ENCODE results near the gene SLC7A9. TPM values are rescaled to one million over a fixed set of nuclear protein-coding genes. Genes with fewer than 3 reads are reported as not detected.
"Not testable (repeated sequence)": the region's sequence is repeated elsewhere in the genome, so short reads cannot be mapped to it uniquely, and the experiment has no call there.

Gene SLC7A9
- total RNA-seq, 2 experiments from 2014 or later, result 0.22 TPM; not detected in 1

DNA sequence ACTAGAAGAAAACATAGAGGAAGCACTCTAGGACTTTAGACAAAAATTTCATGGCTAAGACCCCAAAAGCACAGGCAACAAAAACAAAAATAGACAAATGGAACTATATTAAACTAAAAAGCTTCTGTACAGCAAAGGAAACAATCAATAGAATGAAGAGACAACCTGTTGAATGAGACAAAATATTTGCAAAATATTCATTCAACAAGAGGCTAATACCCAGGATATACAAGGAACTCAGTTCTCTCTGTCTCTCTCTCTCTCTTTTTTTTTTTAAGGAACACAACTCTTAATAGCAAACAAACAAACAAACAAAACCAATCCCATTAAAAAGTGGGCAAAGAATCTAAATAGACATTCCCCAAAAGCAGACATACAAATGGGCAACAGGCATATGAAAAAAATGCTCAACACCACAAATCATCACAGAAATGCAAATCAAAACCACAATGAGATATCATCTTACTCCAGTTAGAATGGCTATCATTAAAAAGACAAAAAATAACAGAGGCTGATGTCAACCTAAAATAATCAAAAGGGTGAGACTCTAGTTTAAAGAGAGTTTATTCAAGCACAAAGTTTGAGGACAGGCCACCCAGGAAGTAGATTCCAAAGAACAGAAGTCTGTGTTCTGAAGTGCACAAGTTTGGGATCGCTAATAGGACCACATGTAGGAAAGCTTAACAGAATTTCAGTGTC, 27.1 kb upstream of the SLC7A9 start:
- Mint-ChIP-seq H3K4me3 (no peak overlapping the region), H3K9me3 (peaks cover 23% of the 10 kb centered on the region), H3K4me1 (ENCODE audit: low read depth) (peaks cover 10% of the 10 kb centered on the region), H3K27me3 (no peaks in the 10 kb centered on the region), H3K27ac (no peak overlapping the region), H3K36me3 (peaks cover 43% of the 10 kb centered on the region)
- CTCF ChIA-PET, result no interaction called here
- POLR2A ChIA-PET, result no interaction called here
- no peak for DNase-seq
- intact Hi-C loops (cut with micrococcal nuclease), result no loop called here

GRCh38 chr19:32895384-32895783, 25.8 kb upstream of the SLC7A9 start:
- Mint-ChIP-seq H3K36me3 (peaks cover 49% of the 10 kb centered on the region), H3K4me3 (no peak overlapping the region), H3K27ac (no peak overlapping the region), H3K4me1 (ENCODE audit: low read depth) (peaks cover 10% of the 10 kb centered on the region), H3K9me3 (peaks cover 29% of the 10 kb centered on the region), H3K27me3 (no peaks in the 10 kb centered on the region)
- no peak for DNase-seq
- intact Hi-C loops (cut with micrococcal nuclease), result no loop called here
- POLR2A ChIA-PET, result no interaction called here
- CTCF ChIA-PET, result no interaction called here

DNA sequence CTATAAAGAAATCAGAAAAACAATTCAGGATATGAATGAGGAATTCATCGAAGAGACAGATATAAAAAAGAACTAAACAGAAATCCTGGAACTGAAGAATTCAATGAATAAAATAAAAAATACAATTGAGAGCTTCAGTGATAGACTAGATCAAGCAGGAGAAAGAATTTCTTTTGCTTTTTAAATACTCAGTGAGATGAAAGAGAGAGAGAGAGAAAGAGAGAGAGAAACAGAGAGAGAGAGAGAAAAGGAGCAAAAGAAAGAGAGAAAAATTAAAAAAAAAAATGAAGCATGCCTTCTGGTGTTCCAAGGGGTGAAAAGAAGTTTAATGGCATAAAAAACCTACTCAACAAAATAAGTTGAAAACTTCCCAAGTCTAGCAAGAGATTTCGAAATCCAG, 22.0 kb upstream of the SLC7A9 start:
- POLR2A ChIA-PET, result interaction anchor here (0.7 kb wide), 1 partner anchor 9 kb away, joined by 3 read pairs; no protein-coding TSS in a partner anchor
- Mint-ChIP-seq H3K9me3 (peaks cover 32% of the 10 kb centered on the region), H3K4me3 (no peak overlapping the region), H3K4me1 (ENCODE audit: low read depth) (peaks cover 6% of the 10 kb centered on the region), H3K27ac (no peak overlapping the region), H3K36me3 (peaks cover 35% of the 10 kb centered on the region), H3K27me3 (no peaks in the 10 kb centered on the region)
- intact Hi-C loops (cut with micrococcal nuclease), result no loop called here
- CTCF ChIA-PET, result no interaction called here
- DNase-seq, result no peak

DNA sequence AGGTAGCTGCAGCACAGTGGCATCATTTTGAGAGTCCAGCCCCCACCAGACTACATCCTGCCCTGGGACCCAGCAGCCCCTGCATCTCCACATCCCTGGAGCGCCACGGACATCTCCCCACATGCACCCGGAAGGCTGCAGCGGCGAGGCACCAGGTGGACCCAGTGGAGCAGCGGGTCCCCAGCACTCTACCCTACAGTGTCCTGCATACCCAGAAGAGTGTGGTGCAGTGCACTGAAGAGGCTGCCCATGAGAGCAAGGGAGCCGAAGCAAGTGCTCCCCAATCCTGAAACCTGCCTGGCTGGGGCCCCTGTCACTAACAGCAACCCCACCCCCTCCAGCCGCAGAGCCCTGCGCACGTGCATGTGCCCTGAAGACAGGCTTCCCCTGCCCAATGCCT, 21.3 kb upstream of the SLC7A9 start:
- Mint-ChIP-seq H3K36me3 (peaks cover 36% of the 10 kb centered on the region), H3K9me3 (peaks cover 32% of the 10 kb centered on the region), H3K4me3 (no peak overlapping the region), H3K27me3 (no peaks in the 10 kb centered on the region), H3K4me1 (ENCODE audit: low read depth) (peaks cover 6% of the 10 kb centered on the region), H3K27ac (no peak overlapping the region)
- no peak for DNase-seq
- ChIA-PET POLR2A (interaction anchor here (0.7 kb wide), 1 partner anchor 8 kb away, joined by 3 read pairs; no protein-coding TSS in a partner anchor), CTCF (no interaction called here)
- intact Hi-C loops (cut with micrococcal nuclease), result no loop called here

DNA sequence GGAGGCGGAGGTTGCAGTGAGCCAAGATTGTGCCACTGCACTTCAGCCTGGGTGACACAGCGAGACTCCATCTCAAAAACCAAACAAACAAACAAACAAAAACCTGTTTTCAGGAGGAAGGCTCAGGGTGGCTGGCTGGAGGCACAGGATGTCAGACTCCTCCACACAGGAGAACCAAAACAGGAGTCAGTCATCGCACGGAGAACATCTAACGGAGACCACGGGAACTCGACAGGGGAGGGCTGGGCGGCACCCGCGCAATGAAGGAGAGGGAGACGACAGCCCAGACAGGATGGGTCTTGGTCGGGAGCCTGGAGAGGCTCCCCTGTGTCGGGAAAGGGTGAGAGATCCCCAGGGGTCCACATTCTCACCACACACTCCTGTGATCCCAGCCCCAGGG, 20.8 kb upstream of the SLC7A9 start:
- H3K36me3 Mint-ChIP-seq, result peaks cover 40% of the 10 kb centered on the region
- ChIA-PET POLR2A (no interaction called here), CTCF (no interaction called here)
- no peak overlapping the region for H3K27ac Mint-ChIP-seq
- H3K27me3 Mint-ChIP-seq, result no peaks in the 10 kb centered on the region
- DNase-seq, result no peak
- peaks cover 32% of the 10 kb centered on the region for H3K9me3 Mint-ChIP-seq
- peaks cover 3% of the 10 kb centered on the region for H3K4me1 Mint-ChIP-seq (ENCODE audit: low read depth)
- no peak overlapping the region for H3K4me3 Mint-ChIP-seq
- intact Hi-C loops (cut with micrococcal nuclease), result no loop called here

GRCh38 chr19:32889137-32889934, 19.8 kb upstream of the SLC7A9 start:
- intact Hi-C loops (cut with micrococcal nuclease), result no loop called here
- POLR2A ChIA-PET, result no interaction called here

GRCh38 chr19:32887572-32888215, 18.1 kb upstream of the SLC7A9 start:
- Mint-ChIP-seq H3K27ac (no peak overlapping the region), H3K36me3 (peaks cover 21% of the 10 kb centered on the region), H3K4me1 (ENCODE audit: low read depth) (no peaks in the 10 kb centered on the region), H3K27me3 (no peaks in the 10 kb centered on the region), H3K9me3 (peaks cover 16% of the 10 kb centered on the region), H3K4me3 (no peak overlapping the region)
- ChIA-PET CTCF (no interaction called here), POLR2A (no interaction called here)
- intact Hi-C loops (cut with micrococcal nuclease), result no loop called here
- DNase-seq, result no peak

More at GRCh38 chr19:32889137-32889934, 19.8 kb upstream of the SLC7A9 start:
- CTCF ChIA-PET, result no interaction called here
- Mint-ChIP-seq H3K27ac (no peak overlapping the region), H3K4me3 (no peak overlapping the region), H3K4me1 (ENCODE audit: low read depth) (no peaks in the 10 kb centered on the region), H3K27me3 (no peaks in the 10 kb centered on the region), H3K9me3 (peaks cover 31% of the 10 kb centered on the region), H3K36me3 (peaks cover 36% of the 10 kb centered on the region)
- no peak for DNase-seq

DNA sequence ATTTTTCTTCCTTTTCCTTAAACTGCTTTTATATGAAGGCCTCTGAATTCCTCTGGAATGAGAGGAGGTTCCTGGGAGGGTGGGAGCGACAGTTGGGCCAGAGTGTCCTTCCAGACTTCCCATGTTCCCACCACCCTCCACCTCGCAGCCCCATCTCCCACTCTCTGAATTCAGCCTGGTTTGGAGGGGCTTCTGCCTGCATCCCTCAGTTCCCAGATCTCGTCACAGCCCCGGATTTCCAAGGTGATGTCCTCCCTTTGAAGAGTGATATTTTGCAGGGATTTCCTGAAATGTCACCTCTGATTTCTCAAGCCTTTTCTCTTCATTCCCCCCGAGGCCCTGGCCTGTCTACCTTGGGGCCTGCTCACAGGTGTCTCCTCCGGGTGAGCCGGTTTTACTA, 16.7 kb upstream of the SLC7A9 start:
- Mint-ChIP-seq H3K27ac (no peak overlapping the region), H3K4me3 (no peak overlapping the region), H3K36me3 (peaks cover 11% of the 10 kb centered on the region), H3K4me1 (ENCODE audit: low read depth) (no peaks in the 10 kb centered on the region), H3K27me3 (no peaks in the 10 kb centered on the region), H3K9me3 (peaks cover 5% of the 10 kb centered on the region)
- intact Hi-C loops (cut with micrococcal nuclease), result no loop called here
- no peak for DNase-seq
- ChIA-PET CTCF (no interaction called here), POLR2A (no interaction called here)

- POLR2A ChIA-PET; H3K27me3 Mint-ChIP-seq; H3K4me3 Mint-ChIP-seq; intact Hi-C loops (cut with micrococcal nuclease); H3K9me3 Mint-ChIP-seq; H3K36me3 Mint-ChIP-seq; DNase-seq; CTCF ChIA-PET; H3K27ac Mint-ChIP-seq; H3K4me1 Mint-ChIP-seq (ENCODE audit: low read depth): not testable (repeated sequence)
Observed at GRCh38 chr19:32885255-32885654, 15.7 kb upstream of the SLC7A9 start.

GRCh38 chr19:32881766-32882165, 12.2 kb upstream of the SLC7A9 start:
- intact Hi-C loops (cut with micrococcal nuclease), result no loop called here
- Mint-ChIP-seq H3K27ac (no peak overlapping the region), H3K4me1 (ENCODE audit: low read depth) (no peaks in the 10 kb centered on the region), H3K9me3 (no peaks in the 10 kb centered on the region), H3K27me3 (no peaks in the 10 kb centered on the region), H3K36me3 (peaks cover 7% of the 10 kb centered on the region), H3K4me3 (no peak overlapping the region)
- no peak for DNase-seq
- ChIA-PET POLR2A (no interaction called here), CTCF (no interaction called here)

DNA sequence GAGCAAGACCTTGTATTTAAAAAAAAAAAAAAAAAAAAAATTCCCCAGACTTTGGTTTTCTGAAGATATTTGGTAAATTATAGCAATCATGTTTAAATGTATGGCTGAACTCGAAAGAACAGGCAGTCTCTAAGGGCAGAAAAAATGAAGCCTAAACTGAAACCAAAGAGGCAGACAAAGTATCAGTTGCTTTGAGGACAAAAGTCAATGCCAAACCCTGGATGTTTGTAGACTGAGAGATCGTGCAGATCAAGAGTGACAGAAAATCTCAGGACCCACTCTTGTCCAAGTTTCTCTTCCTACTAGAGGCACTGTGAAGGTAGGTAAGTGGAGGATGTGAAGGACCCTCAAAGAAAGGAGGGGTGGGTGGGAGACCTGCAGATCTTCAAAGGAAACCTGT, 11.1 kb upstream of the SLC7A9 start:
- Mint-ChIP-seq H3K9me3 (no peaks in the 10 kb centered on the region), H3K36me3 (peaks cover 2% of the 10 kb centered on the region), H3K27me3 (no peaks in the 10 kb centered on the region), H3K4me3 (no peak overlapping the region), H3K4me1 (ENCODE audit: low read depth) (no peaks in the 10 kb centered on the region), H3K27ac (no peak overlapping the region)
- intact Hi-C loops (cut with micrococcal nuclease), result no loop called here
- CTCF ChIA-PET, result no interaction called here
- DNase-seq, result no peak
- POLR2A ChIA-PET, result no interaction called here

DNA sequence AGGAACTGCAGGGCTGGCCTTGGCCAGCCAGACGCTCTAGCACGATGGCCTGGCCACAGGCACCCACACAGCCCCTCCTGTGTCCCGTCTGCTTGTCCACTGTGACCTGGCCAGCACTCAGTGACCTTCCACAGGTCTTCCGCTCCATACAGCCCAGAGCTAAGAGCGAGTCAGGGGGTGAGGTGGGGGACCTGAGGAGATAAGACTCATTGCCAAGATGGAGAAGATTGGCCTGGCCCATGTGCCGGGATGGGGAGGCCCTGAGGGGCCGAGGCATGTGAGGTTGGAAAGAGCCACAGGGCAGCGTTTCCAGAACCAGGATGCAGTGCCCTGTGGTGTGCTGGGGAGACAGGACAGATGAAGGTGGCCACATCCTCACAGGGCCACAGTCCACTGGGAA, 10.2 kb upstream of the SLC7A9 start:
- ChIA-PET POLR2A (no interaction called here), CTCF (no interaction called here)
- no peak overlapping the region for H3K4me3 Mint-ChIP-seq
- no peaks in the 10 kb centered on the region for H3K9me3 Mint-ChIP-seq
- H3K27ac Mint-ChIP-seq, result no peak overlapping the region
- no peaks in the 10 kb centered on the region for H3K27me3 Mint-ChIP-seq
- intact Hi-C loops (cut with micrococcal nuclease), result no loop called here
- no peaks in the 10 kb centered on the region for H3K4me1 Mint-ChIP-seq (ENCODE audit: low read depth)
- H3K36me3 Mint-ChIP-seq, result no peaks in the 10 kb centered on the region
- no peak for DNase-seq

DNA sequence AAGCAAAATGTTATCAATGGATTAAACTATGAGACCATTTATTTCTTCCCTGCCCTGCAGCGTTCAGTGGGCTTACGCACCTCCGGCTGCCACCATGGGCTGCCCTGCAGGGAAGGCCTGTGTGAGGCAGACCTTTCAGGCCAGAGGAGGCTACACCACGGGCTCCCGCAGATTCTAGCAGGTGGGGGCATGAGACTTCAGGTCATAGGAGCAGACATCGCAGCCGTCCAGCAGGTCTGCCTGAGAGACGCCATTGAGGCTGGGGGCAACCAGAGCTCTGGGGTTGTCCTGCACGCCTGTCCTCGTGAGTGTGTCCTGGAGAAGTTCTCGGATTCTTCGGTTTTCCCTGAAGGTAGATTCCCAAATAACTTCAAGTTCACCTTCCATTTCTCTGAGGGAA, 9.4 kb upstream of the SLC7A9 start:
- Mint-ChIP-seq H3K36me3 (no peaks in the 10 kb centered on the region), H3K4me3 (no peak overlapping the region), H3K9me3 (no peaks in the 10 kb centered on the region), H3K4me1 (ENCODE audit: low read depth) (no peaks in the 10 kb centered on the region), H3K27me3 (no peaks in the 10 kb centered on the region), H3K27ac (no peak overlapping the region)
- CTCF ChIA-PET, result no interaction called here
- POLR2A ChIA-PET, result no interaction called here
- intact Hi-C loops (cut with micrococcal nuclease), result no loop called here
- no peak for DNase-seq

Data from activated CD4-positive, alpha-beta memory T cell treated with anti-CD3 and anti-CD28 coated beads for 36 hours (primary cell).